Panc1 (cell line): ENCODE measurements around the gene ARHGAP45. TPM values are rescaled to one million over a fixed set of nuclear protein-coding genes. Genes with fewer than 3 reads are reported as not detected.
A peak's percentile ranks its signal among the peaks of the same experiment; 100 is the strongest.

Source experiments
- ATAC-seq: fragments of 200-7000 bp; cut with Tn5 transposase; 2 replicates; pipeline ENCODE4 v1.9.1; 2020; ENCODE audit warnings: mild to moderate bottlenecking, moderate library complexity
- BruUV-seq: library from RNA; stranded (reverse); fragments of 400-500 nt; replicated peaks from 2 replicates; lab custom pipeline; 2021; lab: Mats Ljungman, UMichigan
- CTCF ChIA-PET: fragments of 300-600 bp; sonication (Branson Sonifier 250); formaldehyde crosslinking; loops from one replicate; lab custom pipeline; 2022; ENCODE audit warnings: antibody characterized with exemption; lab: Charles Lee
- POLR2A ChIA-PET: fragments of 300-600 bp; sonication (Branson Sonifier 250); formaldehyde crosslinking; loops from one replicate; lab custom pipeline; 2022; ENCODE audit warnings: antibody characterized with exemption; lab: Charles Lee
- DNase-seq: peaks from one replicate; pipeline ENCODE4 v3.0.0-alpha.2; 2010; ENCODE audit warnings: low read depth, low spot score
- H3K27ac ChIP-seq: 2 replicates; pipeline ENCODE4 v1.5.1; 2011; ENCODE audit warnings: mild to moderate bottlenecking, low read length, inconsistent platforms
- H3K27me3 ChIP-seq: fragments of 200-500 bp; sonication (Bioruptor generic); 2 replicates; pipeline ENCODE4 v1.6.0; 2014; ENCODE audit warnings: low read length, inconsistent platforms; ENCODE audit not compliant: control insufficient read depth, insufficient read depth
- H3K36me3 ChIP-seq: fragments of 200-500 bp; sonication (Bioruptor generic); 2 replicates; pipeline ENCODE4 v1.5.1; 2014; ENCODE audit warnings: inconsistent platforms, mild to moderate bottlenecking, low read length, moderate library complexity; ENCODE audit not compliant: control insufficient read depth, insufficient read depth
- H3K4me1 ChIP-seq: 2 replicates; pipeline ENCODE4 v1.5.1; 2011; ENCODE audit warnings: inconsistent platforms, mild to moderate bottlenecking, low read length, moderate library complexity; ENCODE audit not compliant: control insufficient read depth, insufficient read depth
- H3K4me3 ChIP-seq, 2 experiments: 2 replicates each; pipeline ENCODE4 v1.5.1; 2011 to 2012; ENCODE audit warnings: low read depth in 2 of 2, low read length in 2 of 2, mild to moderate bottlenecking in 2 of 2, inconsistent platforms in 1 of 2, moderate library complexity in 1 of 2
- H3K9me3 ChIP-seq: fragments of 200-500 bp; sonication (Bioruptor generic); 2 replicates; pipeline ENCODE4 v1.5.1; 2014; ENCODE audit warnings: low read depth, mild to moderate bottlenecking, inconsistent platforms, low read length, moderate library complexity; ENCODE audit not compliant: control insufficient read depth, insufficient read depth
- POLR2AphosphoS5 ChIP-seq: IDR thresholded peaks from 2 replicates; pipeline ENCODE4 v1.6.1; 2012; ENCODE audit warnings: mild to moderate bottlenecking, low read depth, low read length, moderate library complexity
- SIN3A ChIP-seq: IDR thresholded peaks from 2 replicates; pipeline ENCODE4 v1.6.1; 2012; ENCODE audit warnings: low read depth, mild to moderate bottlenecking, low read length, moderate library complexity, borderline replicate concordance; ENCODE audit not compliant: insufficient read depth
- TCF7L2 ChIP-seq: IDR thresholded peaks from 2 replicates; pipeline ENCODE4 v1.6.1; 2011; ENCODE audit warnings: mild to moderate bottlenecking, low read depth, low read length, inconsistent platforms
- in situ Hi-C: cut with HindIII; loops from 2 replicates; pipeline ENCODE4 v1.10.0; 2016; ENCODE audit warnings: low sequenced_read_pairs, low pct_unique_long_range_greater_than_20kb
- intact Hi-C: fragments of 100-400 bp; cut with micrococcal nuclease; formaldehyde crosslinking; loops from one replicate; pipeline ENCODE4 v1.10.0; 2022; ENCODE audit not compliant: unreplicated experiment
- total RNA-seq: library from RNA; stranded (reverse); gene quantifications from one replicate; pipeline ENCODE4 v1.2.1, GENCODE V29; 2021; ENCODE audit not compliant: unreplicated experiment
- TF ChIP-seq, protein P1 (sequence below): fragments of 450-650 bp; IDR thresholded peaks from 2 replicates; pipeline ENCODE4 v1.5.1; 2017; ENCODE audit warnings: mild to moderate bottlenecking
- TF ChIP-seq, protein P2 (sequence below), 2 experiments: IDR thresholded peaks; 2 replicates each; pipeline ENCODE4 v1.6.1; 2011 to 2012; ENCODE audit warnings: low read depth in 2 of 2, control low read depth in 1 of 2, low read length in 1 of 2, mild to moderate bottlenecking in 1 of 2, moderate library complexity in 1 of 2; ENCODE audit not compliant: insufficient read depth in 1 of 2

Gene ARHGAP45
- total RNA-seq, 1 experiment from 2014 or later, result 27.8 TPM

DNA sequence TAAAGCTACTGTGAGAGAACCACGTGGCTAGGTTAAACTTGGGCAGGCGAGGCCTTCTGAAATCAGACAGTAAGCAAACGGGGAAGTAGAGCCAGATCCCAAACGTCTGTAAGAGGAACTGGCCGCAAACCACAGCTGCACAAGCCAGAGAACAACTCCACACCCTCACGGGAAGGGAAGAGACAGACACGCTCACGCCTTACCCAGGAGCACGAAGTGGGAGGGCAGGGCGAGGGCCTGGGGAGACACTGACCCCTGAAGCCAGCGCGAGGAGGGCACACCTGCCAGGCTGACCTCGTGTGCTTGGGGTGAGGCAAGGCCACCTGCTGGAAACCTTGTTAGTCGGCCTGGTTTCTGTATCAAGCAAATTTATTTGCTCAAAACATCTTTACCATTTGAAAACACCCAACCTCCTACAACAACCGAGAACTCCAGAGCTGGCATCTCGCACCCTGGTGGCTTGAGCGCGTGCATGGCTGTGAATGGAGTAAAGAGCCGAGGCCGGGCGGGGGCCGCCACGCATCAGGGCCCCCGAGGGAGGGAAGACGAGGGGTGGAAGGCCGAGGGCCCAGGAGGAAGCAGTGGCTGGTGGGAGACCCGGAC, 20.9 kb downstream of the ARHGAP45 start:
- no peaks in the 10 kb centered on the region for H3K9me3 ChIP-seq
- no peak for TF ChIP-seq POLR2AphosphoS5
- TF ChIP-seq, protein P1, sequence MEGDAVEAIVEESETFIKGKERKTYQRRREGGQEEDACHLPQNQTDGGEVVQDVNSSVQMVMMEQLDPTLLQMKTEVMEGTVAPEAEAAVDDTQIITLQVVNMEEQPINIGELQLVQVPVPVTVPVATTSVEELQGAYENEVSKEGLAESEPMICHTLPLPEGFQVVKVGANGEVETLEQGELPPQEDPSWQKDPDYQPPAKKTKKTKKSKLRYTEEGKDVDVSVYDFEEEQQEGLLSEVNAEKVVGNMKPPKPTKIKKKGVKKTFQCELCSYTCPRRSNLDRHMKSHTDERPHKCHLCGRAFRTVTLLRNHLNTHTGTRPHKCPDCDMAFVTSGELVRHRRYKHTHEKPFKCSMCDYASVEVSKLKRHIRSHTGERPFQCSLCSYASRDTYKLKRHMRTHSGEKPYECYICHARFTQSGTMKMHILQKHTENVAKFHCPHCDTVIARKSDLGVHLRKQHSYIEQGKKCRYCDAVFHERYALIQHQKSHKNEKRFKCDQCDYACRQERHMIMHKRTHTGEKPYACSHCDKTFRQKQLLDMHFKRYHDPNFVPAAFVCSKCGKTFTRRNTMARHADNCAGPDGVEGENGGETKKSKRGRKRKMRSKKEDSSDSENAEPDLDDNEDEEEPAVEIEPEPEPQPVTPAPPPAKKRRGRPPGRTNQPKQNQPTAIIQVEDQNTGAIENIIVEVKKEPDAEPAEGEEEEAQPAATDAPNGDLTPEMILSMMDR, result no peak
- TF ChIP-seq, protein P2, sequence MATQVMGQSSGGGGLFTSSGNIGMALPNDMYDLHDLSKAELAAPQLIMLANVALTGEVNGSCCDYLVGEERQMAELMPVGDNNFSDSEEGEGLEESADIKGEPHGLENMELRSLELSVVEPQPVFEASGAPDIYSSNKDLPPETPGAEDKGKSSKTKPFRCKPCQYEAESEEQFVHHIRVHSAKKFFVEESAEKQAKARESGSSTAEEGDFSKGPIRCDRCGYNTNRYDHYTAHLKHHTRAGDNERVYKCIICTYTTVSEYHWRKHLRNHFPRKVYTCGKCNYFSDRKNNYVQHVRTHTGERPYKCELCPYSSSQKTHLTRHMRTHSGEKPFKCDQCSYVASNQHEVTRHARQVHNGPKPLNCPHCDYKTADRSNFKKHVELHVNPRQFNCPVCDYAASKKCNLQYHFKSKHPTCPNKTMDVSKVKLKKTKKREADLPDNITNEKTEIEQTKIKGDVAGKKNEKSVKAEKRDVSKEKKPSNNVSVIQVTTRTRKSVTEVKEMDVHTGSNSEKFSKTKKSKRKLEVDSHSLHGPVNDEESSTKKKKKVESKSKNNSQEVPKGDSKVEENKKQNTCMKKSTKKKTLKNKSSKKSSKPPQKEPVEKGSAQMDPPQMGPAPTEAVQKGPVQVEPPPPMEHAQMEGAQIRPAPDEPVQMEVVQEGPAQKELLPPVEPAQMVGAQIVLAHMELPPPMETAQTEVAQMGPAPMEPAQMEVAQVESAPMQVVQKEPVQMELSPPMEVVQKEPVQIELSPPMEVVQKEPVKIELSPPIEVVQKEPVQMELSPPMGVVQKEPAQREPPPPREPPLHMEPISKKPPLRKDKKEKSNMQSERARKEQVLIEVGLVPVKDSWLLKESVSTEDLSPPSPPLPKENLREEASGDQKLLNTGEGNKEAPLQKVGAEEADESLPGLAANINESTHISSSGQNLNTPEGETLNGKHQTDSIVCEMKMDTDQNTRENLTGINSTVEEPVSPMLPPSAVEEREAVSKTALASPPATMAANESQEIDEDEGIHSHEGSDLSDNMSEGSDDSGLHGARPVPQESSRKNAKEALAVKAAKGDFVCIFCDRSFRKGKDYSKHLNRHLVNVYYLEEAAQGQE (IDR thresholded peaks at IDR 0.05; ENCODE audit: insufficient read depth in 1 of 2, low read depth in 2 of 2, low read length in 1 of 2), result no peak
- TF ChIP-seq TCF7L2, result no peak
- TF ChIP-seq SIN3A, result no peak
- no peaks in the 10 kb centered on the region; the same call in 1 of the 2 replicates for H3K4me1 ChIP-seq
- no peaks in the 10 kb centered on the region for H3K27me3 ChIP-seq
- ATAC-seq (peak; percentile 12; the same call in 1 of the 2 replicates), DNase-seq (no peak)
- ChIA-PET POLR2A (no interaction called here), CTCF (no interaction called here)
- no peaks in the 10 kb centered on the region; the same call in 1 of the 2 replicates for H3K36me3 ChIP-seq
- intact Hi-C loops (no loop called here), in situ Hi-C loops (no loop called here)
- H3K27ac ChIP-seq, result no peak overlapping the region
- BruUV-seq, result TSS peak; percentile 46
- no peak overlapping the region for H3K4me3 ChIP-seq

DNA sequence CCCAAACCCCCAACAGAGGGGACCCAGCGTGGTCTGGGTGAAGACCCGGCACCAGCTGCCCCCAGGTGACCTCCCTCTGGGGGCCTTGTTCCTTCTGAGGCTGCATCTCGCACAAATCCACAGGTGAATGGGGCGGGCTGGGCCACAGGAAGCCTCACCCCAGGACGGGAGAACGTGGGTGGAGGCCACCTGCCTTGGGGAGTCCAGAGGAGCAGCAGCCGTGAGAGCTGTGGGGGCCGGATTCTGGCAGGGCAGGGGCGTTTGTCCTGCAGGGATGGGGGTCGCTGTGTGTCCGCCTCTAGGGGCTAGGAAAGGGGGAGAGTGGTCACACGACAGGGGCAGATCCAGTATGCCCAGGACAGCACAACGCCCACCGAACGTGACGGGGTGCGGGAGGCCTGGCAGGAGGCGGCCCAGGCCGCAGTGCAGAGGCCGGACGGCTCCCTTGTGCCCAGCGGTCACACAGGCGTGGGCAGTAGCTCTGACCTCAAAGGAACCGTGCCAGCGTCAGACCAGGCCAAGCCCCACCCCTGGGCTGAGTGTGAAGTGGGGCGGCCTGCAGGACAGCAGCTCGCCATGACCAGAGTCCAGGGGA, 21.5 kb downstream of the ARHGAP45 start:
- ChIA-PET CTCF (interaction anchor here (0.6 kb wide), 1 partner anchor 161 kb away, joined by 4 read pairs; no protein-coding TSS in a partner anchor), POLR2A (no interaction called here)
- in situ Hi-C loops, result no loop called here
- TF ChIP-seq POLR2AphosphoS5, result no peak
- no peak for TF ChIP-seq SIN3A
- no peak for TF ChIP-seq TCF7L2
- TF ChIP-seq, protein P1, result no peak
- TF ChIP-seq, protein P2 (IDR thresholded peaks at IDR 0.05; ENCODE audit: insufficient read depth in 1 of 2, low read depth in 2 of 2, low read length in 1 of 2), result no peak
- Histone ChIP-seq H3K36me3 (no peaks in the 10 kb centered on the region; the same call in 1 of the 2 replicates), H3K4me3 (no peak overlapping the region), H3K27me3 (no peaks in the 10 kb centered on the region), H3K27ac (no peak overlapping the region), H3K4me1 (no peaks in the 10 kb centered on the region; the same call in 1 of the 2 replicates), H3K9me3 (no peaks in the 10 kb centered on the region)
- intact Hi-C loops, result no loop called here
- DNase-seq (no peak), ATAC-seq (peak; percentile 15)
- no TSS peak for BruUV-seq
